GM19035 (cell line): ENCODE measurements around the gene KLHDC9.
"Not testable (repeated sequence)": the region's sequence is repeated elsewhere in the genome, so short reads cannot be mapped to it uniquely, and the experiment has no call there.

Experiments
- ATAC-seq: cut with Tn5 transposase; IDR thresholded peaks from one replicate; pipeline ENCODE4 v1.9.1; 2021; ENCODE audit not compliant: unreplicated experiment

KLHDC9 gene

GRCh38 chr1:161098210-161099068 is at the start of gene KLHDC9:
KLHDC9 (plus strand) TSS chr1:161098361; CDS start chr1:161098536, 175 bp downstream.
- peak; percentile 78 for ATAC-seq

- ATAC-seq: no peak
Observed at GRCh38 chr1:161048949-161049722, 49.0 kb upstream of the KLHDC9 start.

- ATAC-seq: no peak
Observed at GRCh38 chr1:161051219-161051618, 46.9 kb upstream of the KLHDC9 start.

GRCh38 chr1:161052899-161053298 is 45.3 kb upstream of the KLHDC9 start:
- no peak for ATAC-seq

- no peak for ATAC-seq
Observed at GRCh38 chr1:161054232-161054631, 43.9 kb upstream of the KLHDC9 start.

GRCh38 chr1:161054805-161055204 is 43.4 kb upstream of the KLHDC9 start:
- ATAC-seq: no peak

- no peak for ATAC-seq
Observed at GRCh38 chr1:161059293-161059692, 38.9 kb upstream of the KLHDC9 start.

- no peak for ATAC-seq
Observed at GRCh38 chr1:161061419-161061818, 36.7 kb upstream of the KLHDC9 start.

GRCh38 chr1:161063936-161064335 is 34.2 kb upstream of the KLHDC9 start:
- ATAC-seq: not testable (repeated sequence)

GRCh38 chr1:161065681-161066080 is 32.5 kb upstream of the KLHDC9 start:
- not testable (repeated sequence) for ATAC-seq

GRCh38 chr1:161066694-161067093 is 31.5 kb upstream of the KLHDC9 start:
- ATAC-seq: no peak

GRCh38 chr1:161068306-161069234 is 29.6 kb upstream of the KLHDC9 start:
- ATAC-seq: peak; percentile 52

GRCh38 chr1:161069241-161069640 is 28.9 kb upstream of the KLHDC9 start:
- no peak for ATAC-seq

GRCh38 chr1:161069731-161070270 is 28.4 kb upstream of the KLHDC9 start, which contains the start of gene ARHGAP30:
ARHGAP30 (minus strand) TSS chr1:161069891; CDS start chr1:161069624, 267 bp downstream.
- ATAC-seq: peak; percentile 87

- no peak for ATAC-seq
Observed at GRCh38 chr1:161070761-161071160, 27.4 kb upstream of the KLHDC9 start.

- no peak for ATAC-seq
Observed at GRCh38 chr1:161071886-161072371, 26.2 kb upstream of the KLHDC9 start.

GRCh38 chr1:161072751-161073449 is 25.3 kb upstream of the KLHDC9 start:
- ATAC-seq: no peak

- no peak for ATAC-seq
Observed at GRCh38 chr1:161073474-161074121, 24.6 kb upstream of the KLHDC9 start.

- ATAC-seq: no peak
Observed at GRCh38 chr1:161074676-161075368, 23.3 kb upstream of the KLHDC9 start.
